ENCODE data around the gene FDXACB1.

DNA sequence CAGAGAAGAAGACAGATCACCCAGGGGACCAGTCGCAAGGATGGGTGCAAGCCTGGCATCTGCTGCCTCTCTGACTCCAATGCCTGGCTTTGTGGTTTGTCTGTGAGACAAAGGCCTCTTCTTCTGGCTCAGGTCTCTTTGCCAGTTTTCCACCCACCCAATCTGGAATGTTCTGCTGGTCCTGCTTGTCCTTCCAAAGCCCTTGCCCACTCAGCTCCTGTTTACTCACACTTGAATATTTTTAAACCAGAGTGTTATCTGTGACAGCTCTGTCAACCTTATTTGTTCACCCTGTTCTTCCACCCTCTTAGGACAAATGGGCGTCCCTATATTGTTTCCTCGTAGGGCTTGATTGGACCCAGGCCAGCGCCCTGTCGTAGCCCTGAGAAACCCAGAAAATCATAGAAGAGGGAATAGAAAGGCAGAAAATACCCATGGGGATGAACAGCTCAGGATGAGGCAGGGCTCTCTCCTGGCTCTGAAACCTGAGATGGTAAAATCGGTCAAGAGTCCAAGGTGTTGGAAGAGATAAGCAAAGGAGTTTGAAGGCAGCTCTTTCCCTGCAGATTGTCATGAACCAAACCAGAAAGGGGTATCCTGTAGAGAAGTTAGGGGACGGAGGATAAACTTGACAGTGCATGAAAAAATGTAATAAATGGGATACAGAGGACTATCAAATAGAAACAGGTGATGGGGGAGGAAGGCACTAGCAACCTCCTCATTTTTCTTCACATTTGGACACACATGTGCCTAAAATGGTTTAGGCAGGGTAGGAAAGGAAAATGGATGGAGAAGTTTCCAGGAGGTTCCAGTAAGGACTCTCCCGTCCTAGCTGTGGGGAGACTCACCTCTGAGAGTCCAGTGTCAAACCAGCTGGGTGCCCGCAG, 32.0 kb upstream of the FDXACB1 start:
- TF ChIP-seq POLR2A (IDR thresholded peaks at IDR 0.05) = no peak
- TF ChIP-seq, protein P1, sequence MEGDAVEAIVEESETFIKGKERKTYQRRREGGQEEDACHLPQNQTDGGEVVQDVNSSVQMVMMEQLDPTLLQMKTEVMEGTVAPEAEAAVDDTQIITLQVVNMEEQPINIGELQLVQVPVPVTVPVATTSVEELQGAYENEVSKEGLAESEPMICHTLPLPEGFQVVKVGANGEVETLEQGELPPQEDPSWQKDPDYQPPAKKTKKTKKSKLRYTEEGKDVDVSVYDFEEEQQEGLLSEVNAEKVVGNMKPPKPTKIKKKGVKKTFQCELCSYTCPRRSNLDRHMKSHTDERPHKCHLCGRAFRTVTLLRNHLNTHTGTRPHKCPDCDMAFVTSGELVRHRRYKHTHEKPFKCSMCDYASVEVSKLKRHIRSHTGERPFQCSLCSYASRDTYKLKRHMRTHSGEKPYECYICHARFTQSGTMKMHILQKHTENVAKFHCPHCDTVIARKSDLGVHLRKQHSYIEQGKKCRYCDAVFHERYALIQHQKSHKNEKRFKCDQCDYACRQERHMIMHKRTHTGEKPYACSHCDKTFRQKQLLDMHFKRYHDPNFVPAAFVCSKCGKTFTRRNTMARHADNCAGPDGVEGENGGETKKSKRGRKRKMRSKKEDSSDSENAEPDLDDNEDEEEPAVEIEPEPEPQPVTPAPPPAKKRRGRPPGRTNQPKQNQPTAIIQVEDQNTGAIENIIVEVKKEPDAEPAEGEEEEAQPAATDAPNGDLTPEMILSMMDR (IDR thresholded peaks at IDR 0.05) = no peak
- no peak for TF ChIP-seq EP300 (IDR thresholded peaks at IDR 0.05)
